HG02678 (cell line): Measurements from ENCODE around the gene CERS4.
"Not testable (repeated sequence)": the region's sequence is repeated elsewhere in the genome, so short reads cannot be mapped to it uniquely, and the experiment has no call there.

ENCODE experiments used
- ATAC-seq: cut with Tn5 transposase; IDR thresholded peaks from one replicate; pipeline ENCODE4 v1.9.1; 2021; ENCODE audit warnings: mild to moderate bottlenecking, moderate library complexity; ENCODE audit not compliant: unreplicated experiment

Gene CERS4, protein sequence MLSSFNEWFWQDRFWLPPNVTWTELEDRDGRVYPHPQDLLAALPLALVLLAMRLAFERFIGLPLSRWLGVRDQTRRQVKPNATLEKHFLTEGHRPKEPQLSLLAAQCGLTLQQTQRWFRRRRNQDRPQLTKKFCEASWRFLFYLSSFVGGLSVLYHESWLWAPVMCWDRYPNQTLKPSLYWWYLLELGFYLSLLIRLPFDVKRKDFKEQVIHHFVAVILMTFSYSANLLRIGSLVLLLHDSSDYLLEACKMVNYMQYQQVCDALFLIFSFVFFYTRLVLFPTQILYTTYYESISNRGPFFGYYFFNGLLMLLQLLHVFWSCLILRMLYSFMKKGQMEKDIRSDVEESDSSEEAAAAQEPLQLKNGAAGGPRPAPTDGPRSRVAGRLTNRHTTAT

DNA sequence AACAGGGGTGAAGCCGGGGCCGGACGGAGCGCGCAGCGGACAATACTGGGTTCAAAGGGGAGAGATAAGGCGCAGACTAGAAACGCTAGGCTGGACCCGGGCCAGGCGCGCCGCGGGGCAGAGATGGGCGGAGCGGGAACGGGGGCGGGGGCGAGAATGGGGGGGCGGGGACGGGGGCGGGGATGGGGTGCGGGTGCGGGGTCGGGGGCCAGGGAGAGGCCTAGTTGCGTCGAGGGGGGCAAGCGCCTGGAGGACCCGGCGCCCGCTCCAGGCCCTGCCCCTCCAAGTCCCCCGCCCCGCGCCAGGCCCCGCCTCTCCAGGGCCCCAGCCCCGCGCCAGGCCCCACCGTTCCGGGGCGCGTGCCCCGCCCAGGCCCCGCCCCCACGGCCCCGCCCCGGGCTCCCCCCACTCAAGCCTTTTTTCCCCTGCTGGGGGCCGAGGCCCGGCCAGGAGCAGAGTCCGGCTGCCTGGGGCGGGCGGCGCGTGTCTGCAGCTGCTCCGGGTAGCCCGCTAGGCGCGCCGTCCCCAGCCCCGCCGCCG, at the start of gene CERS4:
Gene CERS4 (plus strand): TSS at position 449 of the 540 bp plus-strand sequence. CDS start 41,707 bp downstream, outside the sequence.
- ATAC-seq = peak; percentile 57

DNA sequence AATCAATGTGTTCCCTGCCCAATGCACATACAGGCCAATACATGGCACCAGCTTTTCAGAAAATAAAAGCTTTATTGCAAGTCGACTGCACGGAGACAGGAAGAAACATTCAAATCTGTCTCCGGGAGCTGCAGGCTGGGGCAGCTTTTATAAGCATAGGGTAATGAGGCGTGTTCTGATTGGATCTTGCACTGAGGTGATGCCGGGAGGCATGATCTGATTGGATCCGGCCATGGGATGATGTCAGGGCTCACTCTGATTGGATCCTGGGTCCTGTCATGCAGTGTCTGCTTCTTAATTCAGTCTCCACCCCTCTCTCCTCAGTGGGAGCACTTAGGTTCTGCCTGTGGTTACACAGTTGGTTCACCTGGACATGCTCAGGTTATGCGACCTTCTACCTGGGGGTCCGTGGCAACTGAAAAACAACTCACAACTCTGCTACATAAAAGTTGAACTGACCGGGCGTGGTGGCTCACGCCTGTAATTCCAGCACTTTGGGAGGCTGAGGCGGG, 48.0 kb upstream of the CERS4 start:
- ATAC-seq = no peak

DNA sequence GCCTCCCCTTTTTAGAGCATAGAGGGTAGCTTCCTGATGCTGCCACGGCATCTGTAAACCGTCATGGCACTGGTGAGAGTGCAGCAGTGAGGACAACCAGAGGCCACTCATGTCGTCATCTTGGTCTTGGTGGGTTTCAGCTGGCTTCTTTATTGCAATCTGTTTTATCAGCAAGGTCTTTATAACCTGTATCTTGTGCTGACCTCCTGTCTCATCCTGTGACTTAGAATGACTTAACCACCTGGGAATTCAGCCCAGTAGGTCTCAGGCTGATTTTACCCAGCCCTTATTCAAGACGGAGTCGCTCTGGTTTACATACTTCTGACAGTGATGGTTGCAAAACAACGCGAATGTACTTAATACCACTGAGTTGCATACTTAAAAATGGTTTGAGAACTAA, 45.4 kb upstream of the CERS4 start:
- ATAC-seq = no peak

DNA sequence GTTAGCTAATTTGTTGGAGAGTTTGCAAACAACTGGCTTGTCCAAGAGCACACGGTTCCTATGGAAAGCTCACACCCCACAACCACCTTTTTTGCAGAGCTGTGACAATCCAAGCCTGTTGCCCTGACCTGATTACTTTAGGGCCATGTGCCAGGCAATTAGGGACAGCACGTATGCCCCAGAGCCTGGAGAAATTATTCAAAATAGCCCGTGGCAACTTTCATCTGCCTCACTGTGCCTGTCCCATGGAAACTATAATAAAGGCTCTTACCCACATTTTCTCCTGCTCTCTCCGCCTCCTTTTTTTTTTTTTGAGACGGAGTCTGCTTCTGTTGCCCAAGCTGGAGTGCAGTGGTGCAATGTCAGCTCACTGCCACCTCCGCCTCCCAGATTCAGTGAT, 41.2 kb upstream of the CERS4 start:
- ATAC-seq = no peak

DNA sequence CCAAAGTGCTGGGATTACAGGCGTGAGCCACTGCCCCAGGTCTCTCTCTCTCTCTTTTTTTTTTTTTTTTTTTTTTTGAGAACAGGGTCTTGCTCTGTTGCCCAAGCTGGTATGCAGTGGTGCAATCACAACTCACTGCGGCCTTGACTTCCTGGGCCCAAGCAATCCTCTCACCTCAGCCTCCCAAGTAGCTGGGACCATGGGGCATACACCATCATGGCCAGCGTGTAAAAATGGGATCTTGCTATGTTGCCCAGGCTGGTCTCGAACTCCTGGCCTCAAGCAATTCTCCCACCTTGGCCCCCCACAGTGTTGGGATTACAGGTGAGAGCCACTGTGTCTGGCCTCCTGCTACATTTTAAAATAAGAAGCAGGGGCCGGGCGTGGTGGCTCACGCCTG, 40.6 kb upstream of the CERS4 start:
- no peak for ATAC-seq

GRCh38 chr19:8174706-8175105, 34.5 kb upstream of the CERS4 start:
- no peak for ATAC-seq

DNA sequence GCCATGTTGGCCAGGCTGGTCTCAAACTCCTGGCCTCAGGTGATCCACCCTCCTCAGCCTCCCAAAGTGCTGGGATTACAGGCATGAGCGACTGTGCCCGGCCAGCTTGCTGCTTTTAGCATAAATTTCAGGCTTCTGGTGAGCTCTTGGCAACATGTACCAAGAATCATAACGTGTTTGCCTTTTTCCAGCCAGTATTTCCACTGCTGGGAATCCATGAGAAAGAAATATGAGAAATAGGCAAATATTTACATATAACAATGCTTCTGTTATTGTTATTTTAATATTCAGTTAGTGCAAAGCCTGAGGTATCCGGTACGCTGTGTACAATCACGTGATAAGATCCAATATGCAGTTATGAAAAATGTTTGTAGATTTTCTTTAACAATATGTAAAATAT, 29.2 kb upstream of the CERS4 start:
- no peak for ATAC-seq

DNA sequence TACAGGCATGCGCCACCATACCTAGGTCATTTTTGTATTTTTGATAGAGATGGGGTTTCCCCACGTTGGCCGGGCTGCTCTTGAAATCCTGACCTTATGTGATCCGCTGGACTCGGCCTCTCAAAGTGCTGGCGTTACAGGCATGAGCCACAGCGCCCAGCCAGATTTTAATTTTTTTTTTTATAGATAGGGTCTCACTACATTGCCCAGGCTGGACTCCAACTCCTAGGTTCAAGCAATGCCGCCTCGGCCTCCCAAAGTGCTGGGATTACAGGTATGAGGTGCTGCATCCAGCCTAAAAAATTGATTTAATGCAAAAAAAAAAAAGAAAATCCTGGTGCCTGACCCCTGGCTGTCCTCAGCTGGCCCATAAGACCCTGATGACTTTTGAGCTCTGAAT, 24.9 kb upstream of the CERS4 start:
- no peak for ATAC-seq

DNA sequence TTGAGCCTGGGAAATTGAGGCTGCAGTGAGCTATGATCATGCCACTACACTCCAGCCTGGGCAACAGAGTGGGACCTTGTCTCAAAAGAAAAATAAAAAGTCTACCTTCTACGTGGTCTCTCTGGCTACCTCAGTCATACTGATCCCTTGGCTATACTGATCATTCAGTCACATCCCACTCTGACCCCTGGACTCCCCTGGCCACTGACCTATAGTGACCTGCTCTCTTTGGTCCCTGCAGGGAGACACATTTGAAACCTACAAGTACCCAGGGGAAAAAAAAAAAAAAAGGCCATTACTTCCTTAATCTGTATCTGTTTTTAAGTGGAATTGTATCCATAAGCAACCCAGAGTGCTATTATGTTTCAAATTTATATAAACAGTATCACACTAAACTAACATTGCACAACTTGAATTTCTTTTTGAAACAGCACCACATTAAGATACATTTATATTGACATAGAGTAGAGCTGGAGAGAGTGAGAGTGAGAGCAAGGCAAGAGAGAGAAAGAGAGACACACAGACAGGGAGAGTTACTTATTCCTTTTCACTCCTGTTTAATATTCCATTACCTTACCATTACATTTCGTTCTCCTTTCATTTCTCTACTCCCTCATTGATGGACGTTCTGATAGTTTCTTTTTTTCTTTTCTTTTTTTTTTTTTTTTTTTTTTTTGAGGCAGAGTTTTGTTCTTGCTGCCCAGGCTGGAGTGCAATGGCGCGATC, 23.7 kb upstream of the CERS4 start:
- no peak for ATAC-seq

DNA sequence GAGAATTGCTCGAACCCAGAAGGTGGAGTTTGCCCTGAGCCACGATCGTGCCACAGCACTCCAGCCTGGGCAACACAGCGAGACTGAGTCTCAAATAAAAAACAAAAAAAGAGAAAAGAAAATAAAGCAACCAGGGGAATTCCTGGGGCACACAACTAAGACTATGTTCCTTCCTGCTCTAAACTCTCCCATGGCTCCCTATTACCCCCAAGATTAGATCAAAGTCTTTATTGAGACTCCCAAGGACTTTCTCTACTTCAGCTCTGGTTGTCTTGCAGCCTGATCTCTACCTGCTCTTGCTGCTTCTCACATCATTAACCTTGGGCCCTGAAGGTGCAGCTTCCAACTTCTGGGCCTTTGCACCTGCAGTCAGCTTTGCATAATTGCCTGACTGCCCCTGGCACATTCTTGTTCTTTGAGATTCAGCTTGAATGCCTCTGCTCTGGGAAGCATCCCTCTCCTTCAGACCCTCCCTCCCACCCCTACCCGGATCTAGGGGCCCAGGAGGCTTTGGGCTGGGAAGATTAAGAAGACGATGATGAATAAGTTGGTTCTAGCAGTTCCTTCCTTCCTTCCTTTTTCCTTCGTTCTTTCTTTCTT, 16.8 kb upstream of the CERS4 start:
- ATAC-seq = no peak

DNA sequence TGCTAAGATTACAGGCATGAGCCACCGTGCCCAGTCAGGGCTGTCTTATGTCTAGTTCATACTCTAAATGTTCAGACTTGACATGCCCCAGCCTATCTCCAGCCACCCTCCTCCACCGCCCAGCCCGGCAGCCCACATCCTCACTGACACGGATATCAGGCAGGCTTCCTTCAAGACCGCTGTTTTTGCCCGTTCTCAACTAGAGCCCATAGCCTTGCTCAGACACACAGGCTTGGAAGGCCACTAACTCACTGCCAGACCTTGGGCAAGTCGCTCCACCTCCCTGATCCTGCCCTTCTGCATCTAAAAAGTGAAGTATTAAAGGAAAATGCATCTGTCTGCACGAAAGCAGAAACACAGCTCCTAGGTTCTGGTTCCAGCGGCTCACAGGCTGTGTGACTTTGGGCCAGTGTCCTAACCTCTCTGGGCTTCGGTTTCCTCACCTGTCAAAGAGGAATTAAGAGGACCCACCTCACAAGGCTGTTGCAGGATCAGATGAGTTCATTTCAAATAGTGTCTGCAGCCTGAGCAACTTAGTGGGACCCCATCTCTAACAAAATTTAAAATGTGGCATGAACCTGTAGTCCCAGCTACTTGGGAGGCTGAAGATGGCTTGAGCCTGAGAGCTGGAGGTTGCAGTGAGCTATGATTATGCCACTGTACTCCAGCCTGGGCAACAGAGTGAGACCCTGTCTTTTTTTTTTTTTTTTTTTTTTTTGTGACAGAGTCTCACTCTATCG, 14.5 kb upstream of the CERS4 start:
- no peak for ATAC-seq

DNA sequence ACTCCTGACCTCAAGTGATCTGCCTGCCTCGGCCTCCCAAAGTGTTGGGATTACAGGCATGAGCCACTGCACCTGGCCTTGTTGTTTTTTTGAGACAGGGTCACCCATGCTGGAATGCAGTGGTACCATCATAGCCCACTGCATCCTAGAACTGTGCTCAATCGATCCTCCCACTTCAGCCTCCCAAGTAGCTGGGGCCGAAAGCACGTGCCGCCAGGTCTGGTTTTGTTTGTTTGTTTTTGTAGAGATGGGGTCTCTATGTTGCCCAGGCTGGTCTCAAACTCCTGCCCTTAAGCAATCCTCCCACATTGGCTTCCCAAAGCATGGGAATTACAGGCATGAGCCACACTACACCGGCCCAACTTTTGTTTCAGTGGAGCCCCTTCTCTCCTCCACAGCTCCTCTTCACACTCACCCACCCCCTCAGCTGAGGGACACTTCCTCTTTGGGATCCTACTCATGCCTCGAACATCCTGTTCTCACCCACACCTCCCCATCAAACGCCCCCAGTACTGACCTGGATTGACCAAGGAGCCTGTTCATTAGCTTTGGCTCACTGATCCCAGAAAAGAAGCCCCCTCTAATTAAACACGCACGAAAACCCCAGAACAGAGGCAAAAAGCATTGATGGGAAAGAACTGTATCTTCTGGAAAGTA, 12.8 kb upstream of the CERS4 start:
- ATAC-seq = no peak

DNA sequence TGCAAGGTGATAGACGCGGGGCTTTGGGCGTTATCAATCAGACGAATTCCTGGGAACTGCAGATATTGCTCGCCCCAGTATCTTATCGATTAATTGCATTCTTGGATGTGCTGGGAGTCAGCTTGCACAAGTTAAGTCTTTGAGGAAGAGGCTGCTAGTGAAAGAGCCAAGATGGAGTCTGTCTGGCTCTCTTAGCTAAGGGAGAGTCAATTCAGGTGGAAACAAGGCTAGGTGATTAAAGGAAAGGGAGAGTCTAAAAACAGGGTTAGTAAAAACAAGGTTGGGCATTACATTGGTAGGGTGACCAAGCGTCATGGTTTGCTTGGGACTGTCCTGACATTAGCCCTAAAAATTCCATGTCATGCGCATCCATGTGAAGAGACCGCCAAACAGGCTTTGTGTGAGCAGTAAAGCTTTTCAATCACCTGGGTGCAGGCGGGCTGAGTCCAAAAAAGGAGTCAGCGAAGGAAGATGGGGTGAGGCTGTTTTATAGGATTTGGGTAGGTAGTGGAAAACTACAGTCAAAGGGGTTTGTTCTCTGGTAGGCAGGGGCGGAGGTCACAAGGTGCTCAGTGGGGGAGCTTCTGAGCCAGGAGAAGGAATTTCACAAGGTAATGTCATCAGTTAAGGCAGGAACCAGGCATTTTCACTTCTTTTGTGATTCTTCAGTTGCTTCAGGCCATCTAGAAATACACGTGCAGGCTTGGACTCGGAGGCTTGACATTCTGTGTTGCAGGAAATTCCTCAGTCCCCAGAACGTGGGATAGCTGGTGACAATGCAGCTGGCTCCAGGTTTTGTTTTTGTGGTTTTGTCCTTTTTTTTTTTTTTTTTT, 5.7 kb upstream of the CERS4 start:
- not testable (repeated sequence) for ATAC-seq

- no peak for ATAC-seq
Measured at GRCh38 chr19:8204961-8205360, 4.2 kb upstream of the CERS4 start.

DNA sequence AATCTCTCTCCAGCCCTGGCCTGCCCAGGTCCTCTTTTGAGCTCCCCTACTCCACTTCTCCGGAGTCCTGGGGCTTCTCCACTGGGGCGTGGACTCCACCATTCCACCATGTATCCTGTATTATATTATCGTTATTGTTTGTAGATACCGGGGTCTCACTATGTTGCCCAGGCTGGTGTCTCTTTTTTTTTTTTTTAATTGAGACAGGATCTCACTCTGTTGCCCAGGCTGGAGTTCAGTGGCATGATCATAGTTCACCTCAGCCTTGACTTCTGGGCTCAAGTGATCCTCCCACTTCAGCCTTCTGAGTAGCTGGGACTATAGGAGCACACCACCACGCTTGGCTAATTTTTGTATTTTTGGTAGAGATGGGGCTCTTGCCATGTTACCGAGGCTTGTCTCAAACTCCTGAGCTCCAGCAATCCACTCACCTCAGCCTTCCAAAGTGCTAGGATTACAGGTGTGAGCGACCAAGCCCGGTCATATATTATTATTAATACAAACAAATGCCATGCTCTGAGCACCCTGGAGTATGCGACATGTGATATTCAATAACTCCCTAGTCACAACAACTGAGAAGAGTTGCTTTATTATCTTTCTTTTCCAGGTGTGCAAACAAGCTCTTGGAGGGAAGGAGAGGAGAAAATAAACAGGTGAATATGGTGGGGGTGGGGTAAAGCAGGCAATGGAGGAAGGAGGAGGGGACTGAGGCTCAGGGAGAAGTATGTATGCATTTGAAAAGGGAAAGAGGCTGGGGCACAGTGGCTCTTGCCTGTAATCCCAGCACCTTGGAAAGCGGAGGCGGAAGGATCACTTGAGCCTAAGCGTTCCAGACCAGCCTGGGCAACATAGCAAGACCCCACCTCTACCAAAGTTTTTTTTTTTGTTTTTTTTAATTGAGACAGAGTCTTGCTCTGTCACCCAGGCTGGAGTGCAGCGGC, 2.8 kb upstream of the CERS4 start:
- ATAC-seq = no peak

DNA sequence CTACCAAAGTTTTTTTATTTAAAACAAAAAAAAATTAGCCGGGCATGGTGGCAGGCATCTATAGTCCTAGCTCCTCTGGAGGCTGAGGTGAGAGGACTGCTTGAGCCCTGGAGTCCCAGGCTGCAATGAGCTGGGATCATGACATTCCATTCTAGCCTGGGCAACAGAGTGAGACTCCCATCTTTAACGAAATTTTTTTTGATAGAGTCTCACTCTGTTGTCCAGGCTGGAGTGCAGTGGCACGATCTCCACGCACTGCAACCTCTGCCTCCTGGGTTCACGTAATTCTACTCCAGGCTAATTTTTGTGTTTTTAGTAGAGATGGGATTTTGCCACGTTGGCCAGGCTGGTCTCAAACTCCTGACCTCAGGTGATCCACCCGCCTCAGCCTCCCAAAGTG, 1.8 kb upstream of the CERS4 start:
- not testable (repeated sequence) for ATAC-seq

DNA sequence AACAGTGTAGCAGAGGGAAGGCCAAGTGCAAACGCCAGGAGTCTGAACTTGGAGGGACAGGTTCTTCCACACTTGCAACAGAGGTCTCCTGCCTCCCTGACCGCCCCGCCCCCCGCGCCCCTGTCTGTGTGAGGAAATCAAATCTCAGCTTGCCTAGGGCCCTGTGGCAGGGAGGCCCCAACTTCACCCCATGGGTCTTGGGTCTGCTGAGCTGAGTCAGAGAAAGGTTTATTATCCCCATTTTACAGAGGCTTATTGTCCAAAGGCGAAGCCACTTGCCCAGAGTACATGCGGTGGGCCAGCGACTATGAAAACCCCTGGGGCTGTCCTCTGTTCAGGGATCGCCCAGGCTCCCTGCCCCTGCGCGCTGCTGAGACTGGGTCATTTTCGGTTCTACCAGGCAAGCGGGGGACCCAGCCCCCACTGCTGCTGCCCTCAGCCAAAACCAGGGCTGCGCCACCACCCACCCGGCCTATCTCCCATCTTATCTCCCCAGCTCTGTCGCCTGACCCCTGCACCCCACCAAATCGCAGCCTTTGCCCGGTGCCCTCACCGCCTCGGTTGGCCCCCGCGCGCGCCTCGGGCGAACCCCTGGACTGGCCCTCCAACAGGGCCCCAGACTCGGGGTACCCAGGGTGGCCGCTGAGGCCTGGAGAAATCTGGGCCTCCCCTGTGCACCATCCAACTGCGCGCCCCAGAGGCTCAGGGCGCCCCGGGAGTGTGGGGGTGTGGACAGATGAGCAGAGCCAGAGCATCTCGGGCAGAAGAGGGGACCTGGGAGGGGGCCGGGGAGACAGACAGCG, 850 bp upstream of the CERS4 start:
- ATAC-seq = no peak
